Activated CD8-positive, alpha-beta memory T cell treated with anti-CD3 and anti-CD28 coated beads, Interleukin-2, amount 50 U/mL, for 1 hour (primary cell): ENCODE results near the gene GATB.
"Not testable (repeated sequence)": the region's sequence is repeated elsewhere in the genome, so short reads cannot be mapped to it uniquely, and the experiment has no call there.

Experiments used
- DNase-seq: peaks from one replicate; pipeline ENCODE4 v3.0.0-alpha.2; 2020; ENCODE audit errors: extremely low read depth

GATB gene

DNA sequence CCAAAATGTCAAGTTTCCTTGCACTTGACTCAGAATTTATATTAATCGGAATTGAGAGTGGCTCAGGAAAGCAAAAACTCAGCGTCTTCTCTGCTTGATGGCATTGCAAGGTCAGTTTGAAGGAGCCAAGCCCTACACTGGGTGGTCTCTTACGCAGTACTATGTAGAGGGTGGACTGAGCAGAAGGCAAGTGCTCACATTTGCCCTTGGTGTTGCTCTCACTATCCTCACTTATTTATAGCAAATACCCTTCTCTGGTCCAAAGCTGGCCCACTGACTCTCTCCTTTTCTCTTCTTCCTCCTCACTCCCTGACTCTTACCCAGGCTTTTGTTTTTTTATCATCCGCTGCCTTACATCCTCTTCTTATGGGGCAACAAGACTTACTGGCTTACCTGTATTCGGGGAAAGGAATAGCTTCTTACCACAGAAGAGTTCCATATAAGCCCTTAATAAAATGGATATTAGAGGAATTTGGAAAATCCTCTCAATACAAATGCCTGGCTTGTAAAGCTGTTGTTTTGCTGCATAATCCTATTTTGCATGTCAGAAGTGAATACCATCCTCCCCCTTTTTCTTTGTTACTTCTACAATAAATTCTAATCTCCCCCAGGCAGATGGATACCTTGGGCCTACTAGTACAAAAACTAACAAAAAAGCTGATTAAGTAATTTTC, 24.8 kb upstream of the GATB start:
- no peak for DNase-seq

DNA sequence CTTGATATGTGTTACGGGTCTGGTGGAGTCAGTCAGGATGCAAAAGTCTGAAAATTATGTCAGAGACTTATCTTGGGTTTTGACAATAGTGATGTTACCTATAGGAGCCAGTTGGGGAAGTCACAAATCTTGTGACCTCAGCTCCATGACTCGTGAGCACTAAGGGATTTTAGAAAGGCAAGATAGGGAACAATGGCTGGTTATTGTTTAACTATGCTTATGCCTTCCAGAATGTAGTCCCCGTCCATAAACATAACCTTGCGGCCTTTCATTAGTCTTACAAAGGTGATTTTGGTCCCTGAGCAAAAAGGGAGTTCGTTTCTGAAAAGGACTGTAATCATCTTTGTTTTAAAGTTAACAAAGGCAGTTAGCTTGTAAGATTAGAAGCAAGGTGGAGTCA, 23.9 kb upstream of the GATB start:
- DNase-seq = no peak

DNA sequence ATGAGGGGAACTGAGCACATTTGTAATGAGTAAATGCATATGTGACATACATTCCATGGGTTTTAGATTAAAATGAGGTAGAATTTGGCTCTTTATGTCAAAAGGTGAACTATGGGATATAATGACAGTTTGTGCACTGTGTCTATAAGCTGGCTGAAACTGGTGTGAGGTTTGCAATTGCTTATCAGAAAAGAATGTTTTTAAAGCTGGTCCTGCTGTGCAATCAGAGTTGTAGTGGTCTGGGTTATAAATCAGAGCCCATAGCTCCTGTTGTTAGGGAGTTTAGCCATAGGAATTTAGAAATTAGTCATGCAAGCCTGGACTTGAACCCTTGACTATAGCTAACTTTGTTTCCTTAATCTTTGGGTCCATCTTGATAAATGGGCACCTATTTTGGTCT, 23.1 kb upstream of the GATB start:
- DNase-seq = no peak

DNA sequence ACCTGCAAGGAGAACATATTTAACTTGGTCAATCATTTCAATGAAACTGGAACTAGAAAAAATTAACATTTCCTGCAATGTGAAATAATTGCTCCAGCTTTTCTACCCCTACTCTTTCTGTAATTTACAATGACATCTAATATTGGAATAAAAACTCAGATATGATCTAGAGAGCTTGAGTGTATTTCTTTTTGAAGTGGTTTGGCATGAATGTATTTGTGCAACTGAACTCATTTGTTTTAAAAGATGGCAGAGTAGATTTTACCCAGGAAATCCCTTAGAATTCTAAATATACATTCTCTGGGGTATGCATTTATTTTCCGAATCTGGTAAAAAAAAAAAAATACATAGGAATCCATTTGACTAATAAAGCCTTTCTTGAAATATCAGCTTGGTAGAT, 21.5 kb upstream of the GATB start:
- DNase-seq = no peak

DNA sequence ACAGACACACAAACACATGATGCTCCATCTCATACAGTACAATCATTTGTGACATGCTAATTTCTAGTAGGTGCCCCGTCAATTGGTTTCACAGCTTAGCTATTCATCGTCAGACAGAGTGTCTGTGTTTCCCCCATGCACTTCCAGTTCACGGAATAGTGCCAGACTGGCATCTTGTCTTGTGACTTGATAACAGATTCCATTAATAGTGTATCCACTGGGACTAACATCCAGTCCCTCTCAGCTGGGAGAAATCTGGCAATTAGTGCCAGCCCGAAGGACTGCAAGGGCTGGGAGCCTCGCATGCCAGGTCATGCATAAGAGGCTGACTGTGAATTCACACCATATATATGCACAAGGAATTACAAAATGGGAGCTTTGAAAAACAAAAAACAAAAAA, 20.2 kb upstream of the GATB start:
- DNase-seq = no peak

DNA sequence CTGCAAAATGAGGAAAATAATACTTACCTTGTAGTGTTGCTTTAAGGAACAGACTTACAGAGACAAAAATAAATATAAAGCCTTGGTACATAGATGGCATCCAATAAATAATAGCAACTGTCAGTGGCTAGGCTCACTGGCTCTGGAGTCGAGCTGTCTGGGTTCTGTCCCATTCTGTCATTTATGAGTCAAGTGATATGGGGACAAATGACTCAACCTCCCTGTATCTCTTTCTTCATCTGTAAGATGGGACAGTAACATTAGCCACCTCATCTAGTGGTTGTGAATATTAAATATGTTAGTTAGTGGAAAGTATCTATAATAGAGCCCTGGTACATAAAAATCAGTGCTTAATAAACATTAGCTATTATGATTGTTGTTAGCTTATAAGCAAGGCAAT, 16.7 kb upstream of the GATB start:
- DNase-seq = no peak

DNA sequence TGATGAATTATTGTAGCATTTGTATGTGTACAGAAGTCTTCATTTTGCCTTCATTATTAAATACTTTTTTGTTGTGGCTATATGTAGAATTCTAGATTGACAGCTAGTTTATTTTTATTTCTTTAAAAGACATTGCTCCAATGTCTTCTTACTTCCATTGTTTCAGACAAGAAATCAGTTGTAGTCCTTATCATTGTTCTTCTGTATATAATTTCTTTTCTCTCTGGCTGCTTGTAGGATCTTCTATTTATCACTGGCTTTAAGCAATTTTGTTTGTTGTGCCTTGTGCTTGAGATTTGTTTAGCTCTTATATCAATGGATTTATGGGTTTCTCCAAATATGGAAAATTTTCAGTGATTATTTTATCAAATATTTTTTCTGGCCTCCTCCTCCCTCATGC, 13.5 kb upstream of the GATB start:
- DNase-seq = no peak

DNA sequence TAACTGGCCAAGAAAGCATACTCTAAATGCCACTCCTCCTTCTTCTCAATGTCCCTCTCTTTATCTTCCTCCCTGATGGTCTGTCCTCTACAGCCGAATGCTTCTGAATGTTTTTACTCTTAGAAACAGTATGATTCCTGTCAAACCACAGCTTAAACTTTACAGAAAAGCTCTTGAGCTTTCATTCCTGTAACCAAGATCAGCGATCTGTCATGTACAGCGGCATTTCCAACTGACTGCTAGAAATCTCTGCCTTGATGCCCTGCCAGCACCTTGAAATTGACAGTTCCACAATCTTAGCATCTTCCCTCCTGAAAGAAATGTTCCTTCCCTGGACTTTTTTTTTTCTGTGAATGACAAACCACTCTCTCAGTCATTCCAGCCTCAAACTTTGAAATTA, 11.5 kb upstream of the GATB start:
- DNase-seq = no peak

DNA sequence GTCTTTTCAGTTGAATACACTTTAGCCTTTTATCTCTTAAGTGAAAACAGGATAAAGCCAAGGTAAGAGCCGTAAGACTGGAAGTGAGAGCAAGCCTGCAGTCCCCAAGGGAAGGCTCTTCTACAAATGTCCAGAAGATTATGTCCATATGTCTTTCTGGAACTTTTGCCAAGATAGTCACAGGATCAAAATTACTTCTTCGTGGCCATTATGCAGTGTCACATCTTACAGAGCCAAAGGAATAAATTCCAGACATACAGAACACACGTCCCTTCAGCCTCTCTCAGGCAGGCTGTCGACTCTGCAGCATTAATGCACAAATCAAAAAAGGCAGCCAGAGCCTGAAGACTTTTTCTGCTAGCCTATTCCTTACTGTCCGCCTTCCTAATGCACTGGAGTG, 10.9 kb upstream of the GATB start:
- no peak for DNase-seq

DNA sequence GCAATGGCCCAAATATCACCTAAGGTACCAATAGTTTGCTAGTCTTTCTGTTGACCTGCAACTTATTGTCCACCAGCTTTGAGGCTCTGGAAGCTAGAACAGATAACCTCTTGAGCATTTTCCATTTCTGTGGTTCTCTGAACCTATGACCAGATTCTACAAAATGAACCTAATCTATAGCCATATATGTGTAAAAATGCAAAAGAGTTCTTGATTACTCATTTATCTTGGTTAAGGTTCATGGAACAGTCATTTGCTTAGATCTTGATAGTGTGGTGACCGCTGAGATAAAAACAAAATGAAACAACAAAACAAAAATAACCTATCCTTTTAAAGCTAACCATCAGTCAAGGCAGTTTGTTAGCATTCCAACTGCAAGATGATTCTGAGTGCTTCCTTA, 9.3 kb upstream of the GATB start:
- no peak for DNase-seq

DNA sequence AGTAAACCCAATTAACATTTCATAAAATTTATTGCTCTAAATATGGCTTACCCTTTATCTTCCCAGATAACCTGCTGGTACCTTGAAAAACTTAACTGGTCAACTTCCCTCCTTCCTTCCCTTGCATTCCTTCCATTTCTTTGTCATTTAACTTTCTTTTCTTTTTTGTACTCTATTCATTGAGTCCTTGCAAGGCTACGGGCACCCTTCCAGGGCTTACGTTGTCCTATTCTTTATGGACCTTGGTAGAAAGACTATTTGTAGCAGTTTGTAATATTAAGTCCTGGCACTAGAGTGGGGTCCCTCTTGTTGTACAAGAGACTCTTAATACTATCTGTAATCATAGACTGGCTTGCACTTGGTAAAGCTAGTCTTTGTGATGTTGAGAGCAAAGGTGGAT, 8.0 kb upstream of the GATB start:
- DNase-seq = no peak

DNA sequence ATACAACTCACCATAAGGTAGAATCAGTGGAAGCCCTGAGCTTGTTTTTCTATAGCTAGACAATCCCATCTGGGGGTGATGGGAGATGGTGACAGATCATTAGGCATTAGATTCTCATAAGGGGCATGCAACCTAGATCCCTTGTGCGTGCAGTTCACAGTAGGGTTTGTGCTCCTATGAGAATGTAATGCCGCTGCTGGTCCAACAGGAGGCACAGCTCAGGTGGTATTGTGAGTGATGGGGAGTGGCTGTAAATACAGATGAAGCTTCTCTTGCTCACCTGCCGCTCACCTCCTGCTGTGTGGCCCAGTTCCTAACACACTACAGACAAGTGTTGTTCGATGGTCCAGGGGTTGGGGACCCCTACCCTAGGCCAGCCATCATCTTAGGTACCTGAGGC, 5.9 kb upstream of the GATB start:
- no peak for DNase-seq

DNA sequence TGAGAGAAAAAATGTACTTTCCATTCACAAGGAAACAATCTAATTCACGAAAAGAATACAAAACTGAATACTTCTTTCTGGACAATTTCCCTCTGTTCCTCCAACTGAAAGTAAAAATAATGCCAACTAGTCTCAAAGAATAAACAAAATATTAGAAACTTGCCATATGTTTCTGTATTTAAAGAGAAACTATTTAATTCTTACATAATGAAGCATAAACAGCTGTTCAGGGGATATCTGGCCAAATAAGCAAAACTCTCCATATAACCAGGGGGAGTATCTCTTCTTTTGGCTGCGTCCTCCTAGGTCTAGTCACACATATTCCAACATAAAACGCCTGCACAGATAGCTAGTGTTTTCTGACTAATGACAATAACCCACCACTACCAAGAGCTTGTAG, 805 bp downstream of the GATB start:
- DNase-seq = no peak

DNA sequence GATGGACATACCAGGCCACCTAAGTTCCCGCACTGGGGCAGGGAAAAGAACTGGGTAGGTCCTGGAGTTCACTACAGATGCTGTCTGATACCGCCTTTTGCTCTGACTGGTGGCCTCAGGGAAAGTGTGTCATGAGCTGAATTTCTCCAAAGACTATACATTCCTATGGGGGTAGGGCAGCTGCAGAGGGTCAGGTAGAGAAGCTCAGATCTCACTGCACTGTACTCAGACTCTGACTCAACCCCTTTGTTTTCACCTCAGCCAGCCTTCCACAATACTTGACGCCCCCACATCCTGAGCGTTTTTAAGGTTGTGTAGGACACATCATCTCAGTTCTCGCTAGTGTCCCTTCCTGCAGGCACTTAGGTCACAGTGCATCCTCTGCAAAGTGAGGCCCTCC, 7.8 kb downstream of the GATB start:
- DNase-seq = no peak

DNA sequence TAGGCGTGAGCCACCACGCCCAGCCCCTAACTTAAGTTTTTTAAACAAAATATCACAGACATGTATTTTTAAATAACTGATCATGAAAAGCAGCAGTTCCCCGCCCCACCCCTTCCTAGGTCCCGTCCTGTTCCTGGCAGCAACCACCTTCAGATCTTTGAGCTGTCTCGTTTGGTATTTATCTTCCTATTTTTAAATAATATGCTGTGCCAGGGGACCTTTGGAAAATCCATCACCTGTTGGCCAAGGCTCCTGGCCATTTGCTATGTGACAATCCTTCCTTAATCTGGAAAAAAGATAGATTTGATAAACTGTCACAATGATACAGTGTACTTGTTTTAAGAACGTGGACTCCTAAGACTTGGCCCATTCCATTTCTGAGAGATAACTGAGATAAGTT, 10.7 kb downstream of the GATB start:
- no peak for DNase-seq

DNA sequence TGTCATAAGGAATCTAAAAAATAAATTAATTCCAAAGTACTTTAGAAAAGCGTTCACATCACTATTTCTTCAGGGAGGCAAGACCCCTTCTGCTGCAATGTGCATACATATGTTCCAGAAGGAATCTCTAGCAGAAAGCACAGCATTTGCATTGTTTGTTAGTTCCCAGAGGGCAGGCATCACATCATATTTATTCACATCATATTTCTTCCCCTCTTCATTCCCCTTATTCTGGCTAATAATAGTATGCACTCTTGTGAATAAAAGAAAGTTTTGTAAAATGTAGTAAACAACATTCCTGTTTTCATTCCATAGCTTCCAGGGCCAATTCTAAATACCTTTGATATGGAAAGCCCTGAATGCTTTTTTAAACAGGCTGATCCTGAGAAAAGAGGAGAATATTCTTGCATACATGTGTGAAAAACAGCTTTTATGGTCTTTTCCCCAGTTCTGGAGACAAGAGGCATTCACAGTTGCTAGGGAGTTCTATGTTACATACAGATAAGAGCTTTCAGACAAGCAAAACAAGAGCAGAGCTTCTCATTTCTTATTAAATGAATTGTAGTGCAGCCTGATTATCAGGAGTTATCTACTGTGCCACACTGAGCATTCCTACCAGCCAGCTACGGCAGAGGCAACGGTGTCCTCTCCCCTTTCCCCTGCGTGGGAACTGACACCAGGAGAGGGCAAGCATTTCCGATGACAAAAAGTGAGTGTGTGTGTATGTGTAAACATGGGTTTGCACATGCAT, 15.2 kb downstream of the GATB start:
- DNase-seq = no peak

DNA sequence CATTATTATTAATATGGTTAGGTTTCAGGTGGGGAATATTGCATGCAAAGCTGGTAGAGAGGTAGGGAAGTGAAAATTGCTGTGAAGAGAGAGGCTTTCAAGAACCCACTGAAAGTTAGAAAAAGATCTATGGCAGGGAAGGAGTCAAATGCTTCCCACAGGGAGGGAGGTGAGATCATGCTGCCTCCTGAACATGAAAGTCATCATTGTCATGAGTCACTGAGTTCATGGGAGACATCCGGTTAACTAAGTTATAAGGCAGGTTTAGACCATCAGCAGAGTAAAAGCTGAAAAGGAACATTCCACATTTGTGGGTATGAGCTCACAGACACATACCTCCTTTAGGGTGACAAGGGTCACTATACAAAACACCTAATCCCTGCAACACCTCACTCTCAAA, 16.2 kb downstream of the GATB start:
- no peak for DNase-seq

DNA sequence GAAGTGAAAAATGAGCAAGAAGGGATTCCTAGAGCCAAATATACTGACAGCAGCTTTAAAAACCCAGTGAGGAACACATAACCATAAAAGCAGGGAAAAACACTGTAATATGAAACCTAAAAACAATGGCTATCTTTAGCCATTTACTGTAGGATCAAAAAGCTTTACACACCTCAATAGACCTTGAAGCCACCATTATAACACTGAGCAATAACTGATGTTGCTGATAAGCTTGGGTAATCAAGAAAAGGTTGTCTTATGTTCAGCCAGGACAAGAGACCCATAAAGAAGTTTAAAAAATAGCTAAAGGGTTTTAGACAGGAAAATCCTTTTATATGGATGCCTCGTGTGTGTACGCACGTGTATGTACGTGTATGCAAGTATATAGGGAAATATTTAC, 16.9 kb downstream of the GATB start:
- DNase-seq = no peak

DNA sequence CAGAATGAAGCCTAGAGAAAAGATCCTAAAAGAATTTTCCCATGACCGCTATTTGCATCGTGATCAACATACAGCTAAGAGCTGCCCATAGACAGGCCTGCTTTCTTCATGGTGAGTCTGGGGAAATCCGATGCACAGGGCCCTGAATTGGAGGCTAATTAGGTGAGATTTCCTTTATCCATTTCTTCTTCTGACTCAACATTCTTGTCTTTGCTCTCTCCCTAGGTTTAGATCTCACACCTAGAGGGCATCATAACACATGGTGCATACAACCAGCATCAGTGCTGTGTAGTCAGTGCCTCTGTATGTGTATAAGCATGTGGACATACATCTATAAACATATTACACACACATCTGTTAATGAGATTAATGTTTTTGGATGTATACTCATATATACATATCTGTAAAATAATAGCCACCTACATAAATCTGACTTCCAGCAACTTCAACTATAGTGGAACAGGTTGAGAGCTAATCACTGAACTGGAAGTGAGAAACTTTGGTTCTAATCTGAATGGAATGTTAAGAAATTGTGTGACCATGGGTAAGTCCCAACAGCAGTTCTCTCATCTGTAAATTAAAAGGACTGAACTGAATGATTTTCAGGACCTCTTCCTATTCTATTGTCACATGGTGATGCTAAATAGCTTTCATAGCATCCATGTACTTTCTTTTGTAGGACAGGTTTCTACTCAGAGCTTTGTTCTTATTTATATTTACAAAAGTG, 17.5 kb downstream of the GATB start:
- no peak for DNase-seq

DNA sequence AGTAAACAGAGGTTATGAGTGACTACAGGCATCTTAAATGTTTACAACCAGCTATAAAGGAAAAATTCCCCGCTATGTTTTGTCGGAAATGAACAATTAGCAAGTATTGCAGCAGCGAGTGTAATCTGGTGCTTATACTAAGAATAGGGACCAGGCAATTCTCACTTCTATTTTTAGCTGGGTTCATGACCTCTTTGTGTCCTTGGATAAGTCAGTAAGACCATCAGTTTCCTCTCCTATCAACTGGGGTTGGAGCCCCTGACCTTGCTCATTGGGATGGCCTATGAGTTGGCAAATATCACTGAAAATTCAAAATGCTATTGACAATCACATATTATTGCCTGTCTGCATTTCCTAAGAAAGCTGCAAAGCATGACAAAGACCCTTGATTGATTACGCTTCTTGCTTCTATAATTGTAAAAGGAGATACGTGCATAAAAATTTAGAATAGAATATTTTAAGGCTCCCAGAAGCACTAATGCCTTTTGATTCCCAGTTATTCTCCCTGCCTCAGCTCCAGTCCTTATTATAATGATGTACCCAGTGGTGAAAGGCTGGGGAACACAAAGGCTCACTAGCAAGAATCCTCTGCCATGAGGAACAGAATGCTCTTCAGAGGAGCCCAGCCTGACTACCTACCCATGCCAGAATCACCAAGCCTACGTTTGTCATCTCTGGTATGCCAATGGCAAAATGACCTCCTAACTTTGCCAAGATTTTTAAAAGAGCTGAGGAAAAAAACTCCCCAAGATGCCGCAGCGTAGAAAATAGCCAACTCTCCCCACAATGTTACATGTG, 21.9 kb downstream of the GATB start:
- no peak for DNase-seq

DNA sequence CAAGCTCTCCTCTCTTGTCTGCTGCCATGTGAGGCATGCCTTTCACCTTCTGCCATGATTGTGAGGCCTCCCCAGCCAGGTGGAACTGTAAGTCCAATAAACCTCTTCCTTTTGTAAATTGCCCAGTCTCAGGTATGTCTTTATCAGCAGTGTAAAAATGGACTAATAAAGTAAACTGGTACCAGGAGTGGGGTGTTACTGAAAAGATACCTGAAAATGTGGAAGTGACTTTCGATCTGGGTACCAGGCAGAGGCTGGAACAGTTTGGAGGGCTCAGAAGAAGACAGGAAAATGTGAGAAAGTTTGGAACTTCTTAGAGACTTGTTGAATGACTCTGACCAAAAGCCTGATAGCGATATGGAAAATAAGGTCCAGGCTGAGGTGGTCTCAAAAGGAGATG, 24.0 kb downstream of the GATB start:
- DNase-seq = not testable (repeated sequence)

DNA sequence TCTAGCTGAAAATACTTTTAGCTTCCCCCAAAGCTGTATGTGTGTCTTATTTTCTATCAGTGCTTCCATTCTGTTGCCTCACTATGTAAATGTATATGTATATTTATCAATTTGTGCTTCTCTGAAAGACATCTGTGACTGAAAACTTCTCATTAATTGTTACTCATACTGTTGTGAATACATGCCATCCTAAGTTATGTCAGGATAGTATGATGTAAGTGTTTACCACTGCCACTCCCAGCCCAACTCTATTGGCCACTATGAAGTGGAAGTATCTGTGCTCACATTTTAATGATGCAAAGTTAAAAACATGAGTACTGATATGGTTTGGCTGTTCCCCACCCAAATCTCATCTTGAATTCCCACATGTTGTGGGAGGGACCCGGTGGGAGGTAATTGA, 24.4 kb downstream of the GATB start:
- no peak for DNase-seq
